Body of pancreas (tissue), 4 donors: Measurements from ENCODE around the gene COL3A1.

Experiments
- POLR2A ChIP-seq, 3 donors: fragments of 450-650 bp; IDR thresholded peaks; one replicate each; pipeline ENCODE4 v1.6.1; 2016; ENCODE audit warnings: antibody characterized with exemption in 3 of 3, mild to moderate bottlenecking in 2 of 3
- TF ChIP-seq, protein P1 (sequence below), 7 experiments: fragments of 450-650 bp in 4 of 7; fragments of 200-600 bp in 3 of 7; sonication (generic) in 3 of 7; IDR thresholded peaks; one replicate each; pipeline ENCODE4 v1.5.1; 2016 to 2019; ENCODE audit warnings: antibody characterized with exemption in 7 of 7

DNA sequence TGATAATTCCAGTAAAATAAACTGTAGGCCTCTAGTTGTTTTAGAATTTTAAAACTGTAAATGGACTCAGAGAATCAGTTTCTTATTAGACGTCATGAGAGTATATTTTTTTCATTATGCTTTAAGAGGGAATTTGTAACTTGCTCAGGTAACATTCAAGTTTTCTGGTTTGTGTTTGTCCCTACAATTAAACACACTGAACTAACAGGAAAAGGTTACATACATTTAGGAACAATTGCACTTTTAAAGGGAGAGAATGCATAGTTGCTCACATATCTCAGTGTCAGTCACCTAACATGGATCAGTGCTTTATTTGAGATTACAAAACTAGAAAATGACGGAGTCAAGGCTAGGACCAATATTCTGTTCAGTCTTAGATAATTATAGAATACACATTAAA, 3.1 kb downstream of the COL3A1 start:
- TF ChIP-seq, protein P1, sequence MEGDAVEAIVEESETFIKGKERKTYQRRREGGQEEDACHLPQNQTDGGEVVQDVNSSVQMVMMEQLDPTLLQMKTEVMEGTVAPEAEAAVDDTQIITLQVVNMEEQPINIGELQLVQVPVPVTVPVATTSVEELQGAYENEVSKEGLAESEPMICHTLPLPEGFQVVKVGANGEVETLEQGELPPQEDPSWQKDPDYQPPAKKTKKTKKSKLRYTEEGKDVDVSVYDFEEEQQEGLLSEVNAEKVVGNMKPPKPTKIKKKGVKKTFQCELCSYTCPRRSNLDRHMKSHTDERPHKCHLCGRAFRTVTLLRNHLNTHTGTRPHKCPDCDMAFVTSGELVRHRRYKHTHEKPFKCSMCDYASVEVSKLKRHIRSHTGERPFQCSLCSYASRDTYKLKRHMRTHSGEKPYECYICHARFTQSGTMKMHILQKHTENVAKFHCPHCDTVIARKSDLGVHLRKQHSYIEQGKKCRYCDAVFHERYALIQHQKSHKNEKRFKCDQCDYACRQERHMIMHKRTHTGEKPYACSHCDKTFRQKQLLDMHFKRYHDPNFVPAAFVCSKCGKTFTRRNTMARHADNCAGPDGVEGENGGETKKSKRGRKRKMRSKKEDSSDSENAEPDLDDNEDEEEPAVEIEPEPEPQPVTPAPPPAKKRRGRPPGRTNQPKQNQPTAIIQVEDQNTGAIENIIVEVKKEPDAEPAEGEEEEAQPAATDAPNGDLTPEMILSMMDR (IDR thresholded peaks at IDR 0.05): no peak
- no peak for TF ChIP-seq POLR2A (IDR thresholded peaks at IDR 0.05)
